Ectodermal cell (in vitro differentiated cells): Measurements from ENCODE around the gene SCG2.

Source experiments
- H3K27ac ChIP-seq: 2 replicates; pipeline ENCODE4 v1.7.0; 2013; ENCODE audit warnings: mild to moderate bottlenecking, low read depth, low read length; ENCODE audit not compliant: insufficient read depth, poor library complexity, severe bottlenecking
- H3K27me3 ChIP-seq: 2 replicates; pipeline ENCODE4 v1.7.0; 2013; ENCODE audit warnings: mild to moderate bottlenecking, low read length; ENCODE audit not compliant: insufficient read depth, control insufficient read depth, poor library complexity, severe bottlenecking
- H3K36me3 ChIP-seq: one replicate; pipeline ENCODE4 v1.7.0; 2013; ENCODE audit warnings: low read length; ENCODE audit not compliant: control insufficient read depth, insufficient read depth
- H3K4me1 ChIP-seq: one replicate; pipeline ENCODE4 v1.7.0; 2013; ENCODE audit warnings: low read length; ENCODE audit not compliant: control insufficient read depth, insufficient read depth
- H3K4me3 ChIP-seq: 2 replicates; pipeline ENCODE4 v1.7.0; 2013; ENCODE audit warnings: low read depth, low read length, control low read depth; ENCODE audit not compliant: insufficient read depth
- H3K9me3 ChIP-seq: 2 replicates; pipeline ENCODE4 v1.7.0; 2013; ENCODE audit warnings: mild to moderate bottlenecking, low read length, moderate library complexity; ENCODE audit not compliant: control insufficient read depth
- WGBS, 2 experiments: methylation state at CpG; one replicate each; pipeline ENCODE4 v1.1.7; 2013; ENCODE audit warnings: missing lambda C conversion rate in 2 of 2; 5-methylcytosine and 5-hydroxymethylcytosine counted together

Gene SCG2

GRCh38 chr2:223582001-223582400 lies 20.2 kb downstream of the SCG2 start:
- Histone ChIP-seq H3K36me3 (no peaks in the 10 kb centered on the region), H3K4me3 (no peak overlapping the region), H3K9me3 (no peaks in the 10 kb centered on the region), H3K27me3 (no peaks in the 10 kb centered on the region), H3K27ac (no peak overlapping the region), H3K4me1 (peaks cover 7% of the 10 kb centered on the region)
- WGBS, 2 experiments = 91% methylated on average over 5 of the region's 5 CpGs

GRCh38 chr2:223580951-223581350 lies 21.2 kb downstream of the SCG2 start:
- no peak overlapping the region for H3K4me3 ChIP-seq
- H3K9me3 ChIP-seq = no peaks in the 10 kb centered on the region
- no peak overlapping the region for H3K27ac ChIP-seq
- no peaks in the 10 kb centered on the region for H3K27me3 ChIP-seq
- H3K4me1 ChIP-seq = no peaks in the 10 kb centered on the region
- H3K36me3 ChIP-seq = no peaks in the 10 kb centered on the region
- WGBS, 2 experiments = 52 to 73% methylated on average over 4 to 6 of the region's 6 CpGs

GRCh38 chr2:223578846-223579245 lies 23.3 kb downstream of the SCG2 start:
- no peaks in the 10 kb centered on the region for H3K9me3 ChIP-seq

GRCh38 chr2:223576873-223577272 lies 25.3 kb downstream of the SCG2 start:
- no peaks in the 10 kb centered on the region for H3K9me3 ChIP-seq
- no peaks in the 10 kb centered on the region for H3K27me3 ChIP-seq
- no peak overlapping the region for H3K27ac ChIP-seq
- no peak overlapping the region for H3K4me3 ChIP-seq
- H3K4me1 ChIP-seq = no peaks in the 10 kb centered on the region
- H3K36me3 ChIP-seq = no peaks in the 10 kb centered on the region
- 89 to 90% methylated on average over 5 of the region's 5 CpGs for WGBS, 2 experiments

More at GRCh38 chr2:223578846-223579245, 23.3 kb downstream of the SCG2 start:
- Histone ChIP-seq H3K27ac (no peak overlapping the region), H3K36me3 (no peaks in the 10 kb centered on the region), H3K4me1 (no peaks in the 10 kb centered on the region), H3K27me3 (no peaks in the 10 kb centered on the region), H3K4me3 (no peak overlapping the region)
- WGBS, 2 experiments = 88 to 100% methylated on average over 1 of the region's 1 CpG

- Histone ChIP-seq H3K27ac (no peak overlapping the region), H3K9me3 (no peaks in the 10 kb centered on the region), H3K36me3 (no peaks in the 10 kb centered on the region), H3K4me3 (no peak overlapping the region), H3K4me1 (no peaks in the 10 kb centered on the region), H3K27me3 (no peaks in the 10 kb centered on the region)
- 87 to 94% methylated on average over 2 of the region's 2 CpGs for WGBS, 2 experiments
Measured at GRCh38 chr2:223570784-223571183, 31.4 kb downstream of the SCG2 start.

GRCh38 chr2:223566396-223566795 lies 35.8 kb downstream of the SCG2 start:
- WGBS, 2 experiments = 90 to 92% methylated on average over 1 of the region's 1 CpG
- no peak overlapping the region for H3K27ac ChIP-seq
- H3K4me3 ChIP-seq = no peak overlapping the region
- no peaks in the 10 kb centered on the region for H3K4me1 ChIP-seq
- H3K36me3 ChIP-seq = no peaks in the 10 kb centered on the region
- no peaks in the 10 kb centered on the region for H3K9me3 ChIP-seq
- H3K27me3 ChIP-seq = no peaks in the 10 kb centered on the region

- no peak overlapping the region for H3K27ac ChIP-seq
- H3K9me3 ChIP-seq = no peaks in the 10 kb centered on the region
- H3K27me3 ChIP-seq = no peaks in the 10 kb centered on the region
- H3K4me1 ChIP-seq = no peaks in the 10 kb centered on the region
- H3K4me3 ChIP-seq = no peak overlapping the region
- no peaks in the 10 kb centered on the region for H3K36me3 ChIP-seq
Measured at GRCh38 chr2:223563462-223563861, 38.7 kb downstream of the SCG2 start.

GRCh38 chr2:223562078-223562477 lies 40.1 kb downstream of the SCG2 start:
- H3K4me1 ChIP-seq = no peaks in the 10 kb centered on the region
- H3K27me3 ChIP-seq = no peaks in the 10 kb centered on the region
- no peaks in the 10 kb centered on the region for H3K9me3 ChIP-seq
- H3K27ac ChIP-seq = no peak overlapping the region
- no peak overlapping the region for H3K4me3 ChIP-seq
- 93% methylated on average over 2 of the region's 2 CpGs; no CpG with 5 or more reads in 1 of the 2 experiments for WGBS, 2 experiments
- no peaks in the 10 kb centered on the region for H3K36me3 ChIP-seq

- no peaks in the 10 kb centered on the region for H3K4me1 ChIP-seq
- no peak overlapping the region for H3K27ac ChIP-seq
- no peaks in the 10 kb centered on the region for H3K36me3 ChIP-seq
- H3K9me3 ChIP-seq = no peaks in the 10 kb centered on the region
- H3K4me3 ChIP-seq = no peak overlapping the region
- WGBS, 2 experiments = 71 to 83% methylated on average over 7 of the region's 7 CpGs
- H3K27me3 ChIP-seq = no peaks in the 10 kb centered on the region
Measured at GRCh38 chr2:223560749-223561435, 41.3 kb downstream of the SCG2 start.

- H3K27ac ChIP-seq = no peak overlapping the region
- H3K36me3 ChIP-seq = no peaks in the 10 kb centered on the region
- WGBS, 2 experiments = 93 to 100% methylated on average over 1 of the region's 1 CpG
- H3K27me3 ChIP-seq = no peaks in the 10 kb centered on the region
- H3K4me3 ChIP-seq = no peak overlapping the region
- no peaks in the 10 kb centered on the region for H3K9me3 ChIP-seq
- H3K4me1 ChIP-seq = no peaks in the 10 kb centered on the region
Measured at GRCh38 chr2:223558970-223559369, 43.2 kb downstream of the SCG2 start.

GRCh38 chr2:223554923-223555322 lies 47.2 kb downstream of the SCG2 start:
- Histone ChIP-seq H3K27me3 (no peaks in the 10 kb centered on the region), H3K4me1 (no peaks in the 10 kb centered on the region), H3K4me3 (no peak overlapping the region), H3K27ac (no peak overlapping the region), H3K9me3 (no peaks in the 10 kb centered on the region), H3K36me3 (no peaks in the 10 kb centered on the region)
- WGBS, 2 experiments = 80 to 86% methylated on average over 1 to 3 of the region's 3 CpGs
